ENCODE measurements around the gene SETD7. TPM values are rescaled to one million over a fixed set of nuclear protein-coding genes. Genes with fewer than 3 reads are reported as not detected.
A peak's percentile ranks its signal among the peaks of the same experiment; 100 is the strongest.

The SETD7 gene
- total and polyA plus RNA-seq, 8 donors, result 9.7 to 96.9 (median 31.5) TPM

DNA sequence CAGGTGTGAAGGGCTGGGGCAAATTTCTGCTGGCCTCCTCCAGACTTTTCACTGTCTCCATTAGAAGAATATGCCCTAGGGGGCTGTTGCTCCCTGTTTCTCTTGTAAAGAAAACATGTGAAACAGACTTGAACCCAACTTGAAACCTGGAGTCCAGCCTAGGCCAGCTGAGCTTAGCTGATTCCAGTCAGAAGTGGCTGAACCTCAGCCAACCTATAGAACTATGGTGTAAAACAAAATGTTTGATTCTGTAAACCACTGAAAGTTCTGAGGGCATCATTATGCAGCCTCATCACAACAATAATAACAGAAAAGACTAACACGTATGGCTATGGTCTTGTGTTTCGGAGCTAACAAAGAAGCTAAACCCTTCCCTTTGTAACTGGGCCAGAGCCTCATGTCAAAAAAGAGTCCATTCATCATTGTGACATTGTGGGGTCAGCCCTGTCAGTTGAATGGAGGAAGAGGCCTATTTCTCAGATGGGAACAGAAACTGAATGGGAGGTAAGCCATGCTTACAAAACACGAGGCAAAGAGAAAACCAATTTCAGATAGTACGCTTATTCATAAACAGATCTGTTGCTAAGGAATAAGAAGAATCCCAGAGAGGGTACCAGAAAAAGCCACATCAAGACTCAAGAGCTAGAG lies 34.1 kb downstream of the SETD7 start:
- H3K9me3 ChIP-seq, result no peaks in the 10 kb centered on the region
- H3K27me3 ChIP-seq, result no peaks in the 10 kb centered on the region
- H3K4me1 ChIP-seq, result peaks cover 0 to 22% (median 4%) of the 10 kb centered on the region in 4 donors
- TF ChIP-seq EP300 (IDR thresholded peaks at IDR 0.05) (no peak), POLR2AphosphoS5 (IDR thresholded peaks at IDR 0.05) (no peak), POLR2A (IDR thresholded peaks at IDR 0.05) (no peak)
- TF ChIP-seq, protein P1, sequence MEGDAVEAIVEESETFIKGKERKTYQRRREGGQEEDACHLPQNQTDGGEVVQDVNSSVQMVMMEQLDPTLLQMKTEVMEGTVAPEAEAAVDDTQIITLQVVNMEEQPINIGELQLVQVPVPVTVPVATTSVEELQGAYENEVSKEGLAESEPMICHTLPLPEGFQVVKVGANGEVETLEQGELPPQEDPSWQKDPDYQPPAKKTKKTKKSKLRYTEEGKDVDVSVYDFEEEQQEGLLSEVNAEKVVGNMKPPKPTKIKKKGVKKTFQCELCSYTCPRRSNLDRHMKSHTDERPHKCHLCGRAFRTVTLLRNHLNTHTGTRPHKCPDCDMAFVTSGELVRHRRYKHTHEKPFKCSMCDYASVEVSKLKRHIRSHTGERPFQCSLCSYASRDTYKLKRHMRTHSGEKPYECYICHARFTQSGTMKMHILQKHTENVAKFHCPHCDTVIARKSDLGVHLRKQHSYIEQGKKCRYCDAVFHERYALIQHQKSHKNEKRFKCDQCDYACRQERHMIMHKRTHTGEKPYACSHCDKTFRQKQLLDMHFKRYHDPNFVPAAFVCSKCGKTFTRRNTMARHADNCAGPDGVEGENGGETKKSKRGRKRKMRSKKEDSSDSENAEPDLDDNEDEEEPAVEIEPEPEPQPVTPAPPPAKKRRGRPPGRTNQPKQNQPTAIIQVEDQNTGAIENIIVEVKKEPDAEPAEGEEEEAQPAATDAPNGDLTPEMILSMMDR (IDR thresholded peaks at IDR 0.05), result no peak
- H3K27ac ChIP-seq, result no peak overlapping the region
- peaks cover 39 to 100% (median 86%) of the 10 kb centered on the region in 4 donors for H3K36me3 ChIP-seq
- DNase-seq, result no peak
- WGBS, 5 donors, result 78 to 91% (median 89%) methylated on average over 4 of the region's 4 CpGs
- intact Hi-C loops (cut with DNase I; ENCODE audit: low total_unique reads), result no loop called here
- H3K4me3 ChIP-seq, result no peak overlapping the region

GRCh38 chr4:139515531-139515958 lies 40.5 kb downstream of the SETD7 start:
- H3K36me3 ChIP-seq, result peaks cover 33 to 99% (median 94%) of the 10 kb centered on the region in 4 donors
- H3K27ac ChIP-seq, result no peak overlapping the region
- TF ChIP-seq POLR2A (IDR thresholded peaks at IDR 0.05), result no peak
- no peak for TF ChIP-seq POLR2AphosphoS5 (IDR thresholded peaks at IDR 0.05)
- TF ChIP-seq, protein P1 (IDR thresholded peaks at IDR 0.05), result no peak
- no peak for TF ChIP-seq EP300 (IDR thresholded peaks at IDR 0.05)
- H3K9me3 ChIP-seq, result no peaks in the 10 kb centered on the region
- 41 to 50% (median 49%) methylated on average over 4 of the region's 4 CpGs for whole genome bisulfite sequencing, 5 donors
- no peak for DNase-seq
- H3K4me1 ChIP-seq, result peaks cover 0 to 9% (median 0%) of the 10 kb centered on the region in 4 donors
- intact Hi-C loops (cut with DNase I; ENCODE audit: low total_unique reads), result no loop called here
- no peaks in the 10 kb centered on the region for H3K27me3 ChIP-seq
- H3K4me3 ChIP-seq, result no peak overlapping the region

- Histone ChIP-seq H3K36me3 (peaks cover 35 to 99% (median 94%) of the 10 kb centered on the region in 4 donors), H3K4me1 (peaks cover 0 to 9% (median 0%) of the 10 kb centered on the region in 4 donors), H3K9me3 (no peaks in the 10 kb centered on the region), H3K27ac (no peak overlapping the region), H3K4me3 (no peak overlapping the region), H3K27me3 (no peaks in the 10 kb centered on the region)
- intact Hi-C loops (cut with DNase I; ENCODE audit: low total_unique reads), result no loop called here
- 60 to 83% (median 64%) methylated on average over 8 of the region's 8 CpGs for WGBS, 5 donors
- DNase-seq, result no peak
- no peak for TF ChIP-seq EP300 (IDR thresholded peaks at IDR 0.05)
Measured at GRCh38 chr4:139514382-139515059, 41.5 kb downstream of the SETD7 start.

GRCh38 chr4:139511320-139511719 lies 44.7 kb downstream of the SETD7 start:
- H3K36me3 ChIP-seq, result peaks cover 30 to 98% (median 88%) of the 10 kb centered on the region in 4 donors
- no peak overlapping the region for H3K4me3 ChIP-seq
- H3K9me3 ChIP-seq, result no peaks in the 10 kb centered on the region
- peaks cover 0 to 9% (median 0%) of the 10 kb centered on the region in 4 donors for H3K4me1 ChIP-seq
- H3K27ac ChIP-seq, result no peak overlapping the region
- 85 to 88% (median 87%) methylated on average over 10 of the region's 10 CpGs for WGBS, 5 donors
- no peak for TF ChIP-seq POLR2A (IDR thresholded peaks at IDR 0.05)
- intact Hi-C loops (cut with DNase I; ENCODE audit: low total_unique reads), result no loop called here
- DNase-seq, result no peak
- no peaks in the 10 kb centered on the region for H3K27me3 ChIP-seq

- intact Hi-C loops (cut with DNase I; ENCODE audit: low total_unique reads), result no loop called here
- H3K27ac ChIP-seq, result no peak overlapping the region
- H3K4me1 ChIP-seq, result no peaks in the 10 kb centered on the region
- H3K36me3 ChIP-seq, result peaks cover 30 to 91% (median 83%) of the 10 kb centered on the region in 4 donors
- TF ChIP-seq EP300 (IDR thresholded peaks at IDR 0.05), result no peak
- no peak for TF ChIP-seq POLR2AphosphoS5 (IDR thresholded peaks at IDR 0.05)
- TF ChIP-seq POLR2A (IDR thresholded peaks at IDR 0.05), result no peak
- TF ChIP-seq, protein P1 (IDR thresholded peaks at IDR 0.05), result peak in 3 of 7 experiments; percentile 17 to 46 (median 19)
- no peaks in the 10 kb centered on the region for H3K27me3 ChIP-seq
- no peak overlapping the region for H3K4me3 ChIP-seq
- WGBS, 5 donors, result 81 to 86% (median 84%) methylated on average over 6 of the region's 6 CpGs
- DNase-seq, result peak; percentile 27 to 72
- H3K9me3 ChIP-seq, result no peaks in the 10 kb centered on the region
Measured at GRCh38 chr4:139509727-139510410, 46.1 kb downstream of the SETD7 start.

Measured in stomach (tissue), 9 donors.